Cerebellar cortex (tissue), 1 donor: ENCODE measurements around the gene STRADA.
A peak's percentile ranks its signal among the peaks of the same experiment; 100 is the strongest.

ENCODE experiments used
- DNase-seq: peaks from one replicate; pipeline ENCODE4 v3.0.0-alpha.2; 2015; ENCODE audit warnings: low spot score

The STRADA gene

GRCh38 chr17:63701456-63701820, 40.2 kb downstream of the STRADA start:
- no peak for DNase-seq

DNA sequence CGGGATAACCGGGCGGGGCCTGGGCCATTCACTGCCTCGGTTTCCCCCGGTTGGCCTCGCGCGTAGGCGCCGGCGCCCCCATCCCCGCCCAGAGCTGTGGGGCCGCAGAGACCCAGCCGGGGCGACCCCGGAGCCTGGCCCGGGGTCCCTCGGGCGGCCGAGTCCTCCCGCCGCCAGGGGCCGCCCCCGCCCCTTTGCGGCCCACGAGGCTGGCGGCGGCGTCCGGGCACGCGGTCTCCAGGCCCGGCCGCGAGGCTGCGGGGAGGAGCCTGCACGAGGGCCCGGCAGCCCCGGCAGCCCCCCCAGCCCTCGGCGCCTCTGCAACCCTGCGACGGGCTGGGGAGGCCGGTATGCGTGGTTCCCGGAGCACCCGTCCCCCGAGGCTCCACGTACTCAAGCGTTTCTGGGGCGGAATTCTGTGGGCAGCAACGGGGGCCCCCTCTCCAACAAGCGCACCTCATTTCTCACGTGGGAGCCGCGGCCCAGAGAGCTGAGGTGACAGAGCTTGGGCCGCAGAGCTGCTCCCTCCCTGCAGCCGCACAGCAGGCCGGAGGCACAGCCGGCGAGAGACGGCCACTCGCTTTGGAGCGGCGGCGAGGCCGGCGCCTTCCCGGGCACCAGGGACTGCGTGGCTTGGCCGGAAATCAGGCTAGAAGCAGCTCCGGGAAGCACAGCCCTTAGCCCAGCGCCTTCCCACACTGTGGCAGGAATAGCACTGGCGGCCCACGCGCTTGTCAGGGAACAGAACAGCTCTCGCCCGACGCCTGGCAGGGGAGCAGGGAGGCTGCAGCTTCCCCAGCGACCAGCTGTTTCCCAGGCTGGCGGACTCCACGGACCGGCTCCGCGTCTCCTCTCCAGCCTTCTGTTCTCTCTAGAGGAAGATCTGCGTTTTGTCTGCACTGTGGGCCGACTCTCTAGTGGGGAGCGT, 40.8 kb downstream of the STRADA start:
- DNase-seq, result no peak

GRCh38 chr17:63699638-63700527, 41.7 kb downstream of the STRADA start, which contains the start of gene LIMD2:
TSS of gene LIMD2 (minus strand) at chr17:63700125. CDS start at chr17:63699298, 827 bp downstream.
- no peak for DNase-seq

- DNase-seq, result no peak
These were observed 42.5 kb downstream of the STRADA start for GRCh38 chr17:63698886-63699637.

DNA sequence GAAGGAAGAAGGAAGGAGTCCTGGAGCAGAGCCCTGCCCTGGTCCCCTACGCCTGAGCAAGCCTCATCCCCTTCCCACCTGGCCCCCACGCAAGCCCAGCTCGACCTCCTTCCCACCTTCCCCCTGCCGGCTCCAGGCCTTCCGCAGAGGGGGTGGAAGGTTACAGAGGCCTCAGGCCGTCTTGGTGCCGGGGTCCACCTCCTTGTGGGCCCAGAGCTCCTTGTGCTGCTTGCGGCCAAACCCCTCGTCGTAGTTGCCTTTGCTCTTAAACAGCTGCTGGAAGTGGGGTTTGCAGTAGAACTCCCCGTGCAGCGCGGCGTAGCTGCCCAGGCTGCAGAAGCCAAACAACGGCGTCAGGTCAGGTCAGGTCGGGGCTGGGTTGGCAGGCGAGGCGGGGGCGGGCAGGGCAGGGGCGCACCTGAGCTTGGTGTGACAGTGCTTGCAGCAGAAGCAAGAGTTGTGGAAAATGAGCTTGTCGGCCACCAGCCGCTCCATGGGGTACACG, 43.2 kb downstream of the STRADA start:
- DNase-seq, result no peak

DNA sequence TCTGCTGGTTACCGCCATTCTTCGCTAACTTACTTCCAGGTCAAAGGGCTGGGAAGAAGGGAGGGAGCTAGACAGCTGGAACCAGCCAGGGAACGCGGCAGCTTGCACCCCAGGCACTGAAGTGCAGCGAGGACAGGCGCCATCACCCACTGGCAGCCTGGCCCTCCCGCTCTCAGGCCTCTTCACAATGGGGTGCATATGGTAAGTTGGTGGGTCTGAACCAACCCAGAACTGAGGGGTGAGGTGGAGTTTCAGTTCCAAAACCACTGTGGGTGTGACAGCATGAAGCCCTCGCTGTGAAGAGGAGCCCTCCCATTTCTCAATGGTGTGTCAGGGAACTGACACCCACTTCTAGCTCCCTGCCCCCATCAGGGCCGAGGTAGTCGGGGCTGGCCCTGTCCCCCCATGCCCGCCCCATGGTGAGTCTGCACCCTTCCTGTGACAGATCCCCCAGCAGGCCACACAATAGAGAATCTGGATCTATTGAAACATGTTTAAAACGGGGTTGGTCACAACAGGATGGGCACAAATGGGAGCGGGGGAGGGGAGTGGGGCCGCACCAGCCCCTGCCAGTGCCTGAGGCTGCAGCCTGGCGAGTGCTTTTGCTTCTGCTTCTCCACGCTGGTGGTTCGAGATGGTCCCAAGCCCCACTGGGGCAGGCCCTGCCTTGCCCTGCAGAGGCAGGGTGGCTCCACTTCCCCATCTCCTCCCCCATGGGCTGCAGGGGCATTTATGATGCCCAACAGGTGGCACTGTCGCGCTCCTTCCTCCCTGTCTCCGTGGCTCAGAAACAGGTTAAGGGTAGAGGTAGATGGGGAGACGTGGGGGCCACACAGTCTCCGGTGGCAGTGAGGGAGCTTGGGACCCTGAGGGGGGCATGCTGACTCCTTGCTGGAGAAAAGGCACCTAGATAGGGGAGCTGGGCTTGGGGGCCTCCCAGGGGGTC, 44.0 kb downstream of the STRADA start:
- no peak for DNase-seq

- peak; percentile 55 for DNase-seq
These were observed 45.1 kb downstream of the STRADA start for GRCh38 chr17:63696381-63696961.

- no peak for DNase-seq
These were observed 45.7 kb downstream of the STRADA start for GRCh38 chr17:63695889-63696288.

GRCh38 chr17:63694950-63695773, 46.4 kb downstream of the STRADA start:
- DNase-seq, result no peak

DNA sequence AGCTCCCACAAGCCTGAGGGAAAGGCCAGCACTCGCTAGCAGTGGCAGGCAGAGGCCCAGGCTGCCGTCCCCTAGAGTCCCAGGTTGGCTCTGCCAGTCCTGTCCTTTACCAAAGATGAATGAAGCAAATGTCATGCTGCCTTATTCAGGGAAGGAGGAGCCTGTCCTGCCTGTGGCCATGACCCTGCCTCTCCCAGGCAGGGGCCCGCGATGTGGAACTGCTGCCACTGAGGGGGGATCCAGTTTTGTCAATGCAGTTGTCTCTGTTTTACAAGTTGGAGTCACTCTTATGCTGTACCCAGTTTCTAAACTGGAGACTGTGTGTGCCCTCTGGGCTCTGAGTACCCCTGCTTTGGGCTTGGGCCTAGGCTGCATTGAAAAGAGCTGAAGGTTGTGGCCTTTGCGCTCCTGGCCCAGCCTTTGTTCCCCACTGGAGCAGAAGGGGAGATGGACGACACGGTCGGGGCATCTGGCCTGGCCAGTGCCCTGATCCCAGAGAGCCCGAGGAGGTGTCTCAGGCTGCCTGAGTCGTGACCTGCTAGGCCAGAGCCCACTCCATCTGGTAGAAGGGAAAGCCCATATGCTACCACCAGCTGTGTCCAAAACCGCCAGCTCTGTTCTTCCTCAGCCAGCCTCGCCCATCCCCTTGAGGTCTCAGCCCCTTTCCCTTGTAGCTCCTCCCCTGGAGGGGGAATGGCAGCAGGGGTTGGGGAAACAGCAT, 47.2 kb downstream of the STRADA start:
- no peak for DNase-seq

GRCh38 chr17:63693411-63694113, 48.0 kb downstream of the STRADA start:
- DNase-seq, result no peak

- DNase-seq, result no peak
These were observed 49.3 kb downstream of the STRADA start for GRCh38 chr17:63692195-63692816.

DNA sequence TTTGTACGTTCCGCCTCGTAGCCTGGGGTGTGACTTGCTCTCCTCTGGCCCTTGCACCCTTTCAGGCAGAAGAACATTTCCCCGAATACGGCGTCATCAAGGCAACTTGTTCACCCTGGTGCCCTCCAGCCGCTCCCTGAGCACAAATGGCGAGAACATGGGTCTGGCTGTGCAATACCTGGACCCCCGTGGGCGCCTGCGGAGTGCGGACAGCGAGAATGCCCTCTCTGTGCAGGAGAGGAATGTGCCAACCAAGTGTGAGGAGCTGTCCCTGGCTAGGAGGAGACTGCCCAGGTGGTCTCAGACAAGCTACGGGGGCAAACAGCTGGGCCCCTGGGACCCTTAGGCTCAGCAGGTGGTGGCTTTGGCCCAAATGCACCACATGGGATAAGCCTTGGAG, 52.1 kb downstream of the STRADA start:
- no peak for DNase-seq

DNA sequence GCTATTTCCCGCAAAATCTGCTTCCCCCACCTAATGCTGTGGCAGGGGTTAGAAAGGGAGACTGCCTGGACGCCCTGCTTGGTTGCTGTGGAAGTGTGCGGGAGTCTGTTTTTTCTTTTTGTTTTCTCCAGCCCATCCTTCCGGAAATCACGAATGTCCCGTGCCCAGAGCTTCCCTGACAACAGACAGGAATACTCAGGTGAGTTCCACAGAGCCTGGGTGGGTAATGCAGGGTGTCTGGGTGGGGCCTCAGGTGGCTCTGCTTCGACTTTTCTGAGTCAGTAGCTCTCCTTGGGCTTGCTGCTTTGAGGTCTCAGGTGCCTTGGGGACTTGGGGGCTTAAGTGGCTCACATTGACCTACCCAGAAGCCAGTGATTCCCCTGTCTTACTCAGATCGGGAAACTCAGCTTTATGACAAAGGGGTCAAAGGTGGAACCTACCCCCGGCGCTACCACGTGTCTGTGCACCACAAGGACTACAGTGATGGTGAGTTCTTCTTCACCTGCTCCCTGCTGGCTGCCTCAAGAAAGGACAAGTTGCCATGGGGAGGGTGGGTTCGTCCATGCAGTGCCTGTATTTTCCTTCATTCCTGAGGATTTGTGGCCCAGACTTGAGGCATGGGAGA, 53.1 kb downstream of the STRADA start:
- no peak for DNase-seq

- DNase-seq, result no peak
These were observed 55.4 kb downstream of the STRADA start for GRCh38 chr17:63686138-63686685.

DNA sequence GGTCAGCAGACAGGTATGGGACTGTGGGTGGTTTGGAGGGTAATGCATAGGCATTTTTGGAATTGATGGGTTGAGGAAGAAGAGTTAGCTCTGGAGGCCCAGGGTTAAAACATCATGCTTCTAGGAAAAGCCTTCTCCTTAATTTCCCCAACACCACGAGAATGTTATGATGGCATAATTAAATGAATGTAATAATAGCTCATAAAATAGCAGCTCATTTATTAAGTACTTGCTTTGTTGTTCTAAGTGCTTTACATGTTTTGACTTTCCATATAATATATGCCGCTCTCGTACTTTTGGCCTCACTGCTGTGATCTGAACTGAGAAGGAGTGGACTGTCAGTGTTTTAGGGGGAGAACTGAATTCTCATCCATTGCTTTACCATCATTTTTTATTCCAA, 56.0 kb downstream of the STRADA start:
- no peak for DNase-seq

DNA sequence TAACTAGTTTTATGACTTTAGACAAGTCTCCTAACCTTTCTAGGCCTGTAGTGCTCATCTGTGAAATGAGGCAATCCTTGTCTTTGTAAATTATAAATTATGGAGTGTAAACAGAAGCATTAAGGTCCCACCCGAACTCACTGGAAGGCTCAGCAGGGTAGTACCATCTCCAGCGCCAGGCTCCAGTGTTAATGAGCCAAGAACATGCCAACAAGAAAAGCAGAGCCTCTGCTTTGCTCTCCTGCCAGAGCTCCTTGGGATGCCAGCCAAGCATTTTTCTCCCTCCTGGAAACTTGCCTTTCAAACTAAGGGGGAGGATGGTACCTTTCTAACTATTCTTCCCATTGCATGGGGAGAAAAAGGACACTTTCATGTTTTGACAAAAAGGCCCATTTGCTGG, 56.6 kb downstream of the STRADA start:
- DNase-seq, result peak; percentile 51
